OCI-LY3 (cell line): ENCODE results near the gene GSN.

Experiments
- CTCF ChIP-seq: fragments of 200-600, 300-600 bp; sonication (generic); IDR thresholded peaks from 2 replicates; pipeline ENCODE4 v1.5.1; 2014; ENCODE audit warnings: antibody characterized with exemption, low read length, low read depth
- EZH2phosphoT487 ChIP-seq: fragments of 200-600 bp; shearing (Covaris generic); IDR thresholded peaks from 2 replicates; pipeline ENCODE4 v1.6.1; 2018; ENCODE audit warnings: antibody characterized with exemption, mixed run types, low read depth

- TF ChIP-seq CTCF (no peak), EZH2phosphoT487 (no peak)
Measured at GRCh38 chr9:121282277-121283079, 14.5 kb downstream of the GSN start.
